HEK293 (cell line): ENCODE data around the gene MYORG.

Experiments used
- ZBTB49 ChIP-seq: fragments of 450-650 bp; formaldehyde crosslinking; IDR thresholded peaks from 2 replicates; pipeline ENCODE4 v1.5.1; 2016; ENCODE audit warnings: missing biosample characterization, missing genetic modification characterization, low read depth
- ZNF585B ChIP-seq: fragments of 450-650 bp; formaldehyde crosslinking; IDR thresholded peaks from 2 replicates; pipeline ENCODE4 v1.5.1; 2016; ENCODE audit warnings: missing biosample characterization, missing genetic modification characterization
- ZSCAN16 ChIP-seq: fragments of 450-650 bp; formaldehyde crosslinking; IDR thresholded peaks from 2 replicates; pipeline ENCODE4 v1.5.1; 2016; ENCODE audit warnings: missing biosample characterization, missing genetic modification characterization
- TF ChIP-seq, protein P1 (sequence below): fragments of 450-650 bp; formaldehyde crosslinking; IDR thresholded peaks from 2 replicates; pipeline ENCODE4 v1.5.1; 2016; ENCODE audit warnings: missing biosample characterization, missing genetic modification characterization

GRCh38 chr9:34332076-34332964 is 44.4 kb downstream of the MYORG start:
- TF ChIP-seq ZBTB49 (tag by site-specific recombination): no peak
- TF ChIP-seq ZSCAN16 (tag by site-specific recombination): no peak
- TF ChIP-seq ZNF585B (tag by site-specific recombination): no peak
- TF ChIP-seq, protein P1, sequence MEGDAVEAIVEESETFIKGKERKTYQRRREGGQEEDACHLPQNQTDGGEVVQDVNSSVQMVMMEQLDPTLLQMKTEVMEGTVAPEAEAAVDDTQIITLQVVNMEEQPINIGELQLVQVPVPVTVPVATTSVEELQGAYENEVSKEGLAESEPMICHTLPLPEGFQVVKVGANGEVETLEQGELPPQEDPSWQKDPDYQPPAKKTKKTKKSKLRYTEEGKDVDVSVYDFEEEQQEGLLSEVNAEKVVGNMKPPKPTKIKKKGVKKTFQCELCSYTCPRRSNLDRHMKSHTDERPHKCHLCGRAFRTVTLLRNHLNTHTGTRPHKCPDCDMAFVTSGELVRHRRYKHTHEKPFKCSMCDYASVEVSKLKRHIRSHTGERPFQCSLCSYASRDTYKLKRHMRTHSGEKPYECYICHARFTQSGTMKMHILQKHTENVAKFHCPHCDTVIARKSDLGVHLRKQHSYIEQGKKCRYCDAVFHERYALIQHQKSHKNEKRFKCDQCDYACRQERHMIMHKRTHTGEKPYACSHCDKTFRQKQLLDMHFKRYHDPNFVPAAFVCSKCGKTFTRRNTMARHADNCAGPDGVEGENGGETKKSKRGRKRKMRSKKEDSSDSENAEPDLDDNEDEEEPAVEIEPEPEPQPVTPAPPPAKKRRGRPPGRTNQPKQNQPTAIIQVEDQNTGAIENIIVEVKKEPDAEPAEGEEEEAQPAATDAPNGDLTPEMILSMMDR (tag by site-specific recombination): peak; percentile 48; the same call in 1 of the 2 replicates
